ENCODE data around the gene AMBRA1.

AMBRA1 gene

DNA sequence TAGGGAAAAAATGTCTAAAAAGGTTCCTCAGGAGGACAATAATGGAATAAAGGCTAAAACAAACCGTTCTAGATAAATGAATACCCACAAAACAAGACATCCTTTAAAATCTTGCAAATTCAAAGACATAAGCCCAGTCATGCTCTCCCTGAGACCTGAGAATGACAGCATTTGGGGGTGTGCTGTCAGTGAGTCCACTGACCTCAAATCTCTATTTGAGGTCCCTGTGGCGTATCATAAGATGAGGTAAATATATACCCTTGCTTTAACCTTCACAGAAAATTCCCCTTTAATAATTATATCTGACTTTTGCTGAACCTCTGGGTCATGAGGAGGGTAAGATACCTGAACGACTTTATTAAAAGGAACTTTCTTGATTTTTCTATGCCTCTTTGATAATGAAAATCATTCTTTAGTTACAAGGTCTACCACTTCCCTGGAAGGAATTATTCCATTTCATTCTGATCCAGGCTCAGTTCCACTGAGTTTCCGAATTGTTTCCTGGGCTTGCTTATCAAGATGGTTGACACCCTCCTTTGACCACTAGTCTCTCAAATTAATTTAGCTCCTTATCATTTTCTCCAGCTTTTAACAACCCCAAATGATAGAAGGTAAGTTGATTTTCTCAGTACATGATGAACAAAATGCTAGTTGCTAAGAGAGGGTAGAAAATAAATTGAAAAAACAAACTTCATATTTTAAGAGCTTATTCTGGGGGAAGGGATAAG, 148.5 kb downstream of the AMBRA1 start:
- ATAC-seq: no peak
- TF ChIP-seq TOX (CRISPR knock-in tag; IDR thresholded peaks at IDR 0.05; ENCODE audit: borderline replicate concordance) (no peak), PPARA (CRISPR knock-in tag; IDR thresholded peaks at IDR 0.05; ENCODE audit: borderline replicate concordance) (no peak), ZNF70 (CRISPR knock-in tag; IDR thresholded peaks at IDR 0.05) (no peak), OSR1 (CRISPR knock-in tag; IDR thresholded peaks at IDR 0.05) (no peak), RARB (CRISPR knock-in tag; IDR thresholded peaks at IDR 0.05) (no peak), ZFP30 (CRISPR knock-in tag; IDR thresholded peaks at IDR 0.05) (no peak), ZFP3 (CRISPR knock-in tag; IDR thresholded peaks at IDR 0.05) (no peak), SNAI2 (CRISPR knock-in tag; IDR thresholded peaks at IDR 0.05) (no peak), GLIS3 (CRISPR knock-in tag; IDR thresholded peaks at IDR 0.05) (no peak)
- TF ChIP-seq, protein P1, sequence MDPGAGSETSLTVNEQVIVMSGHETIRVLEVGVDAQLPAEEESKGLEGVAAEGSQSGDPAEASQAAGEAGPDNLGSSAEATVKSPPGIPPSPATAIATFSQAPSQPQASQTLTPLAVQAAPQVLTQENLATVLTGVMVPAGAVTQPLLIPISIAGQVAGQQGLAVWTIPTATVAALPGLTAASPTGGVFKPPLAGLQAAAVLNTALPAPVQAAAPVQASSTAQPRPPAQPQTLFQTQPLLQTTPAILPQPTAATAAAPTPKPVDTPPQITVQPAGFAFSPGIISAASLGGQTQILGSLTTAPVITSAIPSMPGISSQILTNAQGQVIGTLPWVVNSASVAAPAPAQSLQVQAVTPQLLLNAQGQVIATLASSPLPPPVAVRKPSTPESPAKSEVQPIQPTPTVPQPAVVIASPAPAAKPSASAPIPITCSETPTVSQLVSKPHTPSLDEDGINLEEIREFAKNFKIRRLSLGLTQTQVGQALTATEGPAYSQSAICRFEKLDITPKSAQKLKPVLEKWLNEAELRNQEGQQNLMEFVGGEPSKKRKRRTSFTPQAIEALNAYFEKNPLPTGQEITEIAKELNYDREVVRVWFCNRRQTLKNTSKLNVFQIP (CRISPR knock-in tag; IDR thresholded peaks at IDR 0.05; ENCODE audit: borderline replicate concordance, low read depth): no peak
- TF ChIP-seq, protein P2, sequence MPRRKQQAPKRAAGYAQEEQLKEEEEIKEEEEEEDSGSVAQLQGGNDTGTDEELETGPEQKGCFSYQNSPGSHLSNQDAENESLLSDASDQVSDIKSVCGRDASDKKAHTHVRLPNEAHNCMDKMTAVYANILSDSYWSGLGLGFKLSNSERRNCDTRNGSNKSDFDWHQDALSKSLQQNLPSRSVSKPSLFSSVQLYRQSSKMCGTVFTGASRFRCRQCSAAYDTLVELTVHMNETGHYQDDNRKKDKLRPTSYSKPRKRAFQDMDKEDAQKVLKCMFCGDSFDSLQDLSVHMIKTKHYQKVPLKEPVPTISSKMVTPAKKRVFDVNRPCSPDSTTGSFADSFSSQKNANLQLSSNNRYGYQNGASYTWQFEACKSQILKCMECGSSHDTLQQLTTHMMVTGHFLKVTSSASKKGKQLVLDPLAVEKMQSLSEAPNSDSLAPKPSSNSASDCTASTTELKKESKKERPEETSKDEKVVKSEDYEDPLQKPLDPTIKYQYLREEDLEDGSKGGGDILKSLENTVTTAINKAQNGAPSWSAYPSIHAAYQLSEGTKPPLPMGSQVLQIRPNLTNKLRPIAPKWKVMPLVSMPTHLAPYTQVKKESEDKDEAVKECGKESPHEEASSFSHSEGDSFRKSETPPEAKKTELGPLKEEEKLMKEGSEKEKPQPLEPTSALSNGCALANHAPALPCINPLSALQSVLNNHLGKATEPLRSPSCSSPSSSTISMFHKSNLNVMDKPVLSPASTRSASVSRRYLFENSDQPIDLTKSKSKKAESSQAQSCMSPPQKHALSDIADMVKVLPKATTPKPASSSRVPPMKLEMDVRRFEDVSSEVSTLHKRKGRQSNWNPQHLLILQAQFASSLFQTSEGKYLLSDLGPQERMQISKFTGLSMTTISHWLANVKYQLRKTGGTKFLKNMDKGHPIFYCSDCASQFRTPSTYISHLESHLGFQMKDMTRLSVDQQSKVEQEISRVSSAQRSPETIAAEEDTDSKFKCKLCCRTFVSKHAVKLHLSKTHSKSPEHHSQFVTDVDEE (CRISPR knock-in tag; IDR thresholded peaks at IDR 0.05): no peak
- TF ChIP-seq, protein P3, sequence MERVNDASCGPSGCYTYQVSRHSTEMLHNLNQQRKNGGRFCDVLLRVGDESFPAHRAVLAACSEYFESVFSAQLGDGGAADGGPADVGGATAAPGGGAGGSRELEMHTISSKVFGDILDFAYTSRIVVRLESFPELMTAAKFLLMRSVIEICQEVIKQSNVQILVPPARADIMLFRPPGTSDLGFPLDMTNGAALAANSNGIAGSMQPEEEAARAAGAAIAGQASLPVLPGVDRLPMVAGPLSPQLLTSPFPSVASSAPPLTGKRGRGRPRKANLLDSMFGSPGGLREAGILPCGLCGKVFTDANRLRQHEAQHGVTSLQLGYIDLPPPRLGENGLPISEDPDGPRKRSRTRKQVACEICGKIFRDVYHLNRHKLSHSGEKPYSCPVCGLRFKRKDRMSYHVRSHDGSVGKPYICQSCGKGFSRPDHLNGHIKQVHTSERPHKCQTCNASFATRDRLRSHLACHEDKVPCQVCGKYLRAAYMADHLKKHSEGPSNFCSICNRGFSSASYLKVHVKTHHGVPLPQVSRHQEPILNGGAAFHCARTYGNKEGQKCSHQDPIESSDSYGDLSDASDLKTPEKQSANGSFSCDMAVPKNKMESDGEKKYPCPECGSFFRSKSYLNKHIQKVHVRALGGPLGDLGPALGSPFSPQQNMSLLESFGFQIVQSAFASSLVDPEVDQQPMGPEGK (CRISPR knock-in tag; IDR thresholded peaks at IDR 0.05; ENCODE audit: borderline replicate concordance): no peak
- TF ChIP-seq, protein P4, sequence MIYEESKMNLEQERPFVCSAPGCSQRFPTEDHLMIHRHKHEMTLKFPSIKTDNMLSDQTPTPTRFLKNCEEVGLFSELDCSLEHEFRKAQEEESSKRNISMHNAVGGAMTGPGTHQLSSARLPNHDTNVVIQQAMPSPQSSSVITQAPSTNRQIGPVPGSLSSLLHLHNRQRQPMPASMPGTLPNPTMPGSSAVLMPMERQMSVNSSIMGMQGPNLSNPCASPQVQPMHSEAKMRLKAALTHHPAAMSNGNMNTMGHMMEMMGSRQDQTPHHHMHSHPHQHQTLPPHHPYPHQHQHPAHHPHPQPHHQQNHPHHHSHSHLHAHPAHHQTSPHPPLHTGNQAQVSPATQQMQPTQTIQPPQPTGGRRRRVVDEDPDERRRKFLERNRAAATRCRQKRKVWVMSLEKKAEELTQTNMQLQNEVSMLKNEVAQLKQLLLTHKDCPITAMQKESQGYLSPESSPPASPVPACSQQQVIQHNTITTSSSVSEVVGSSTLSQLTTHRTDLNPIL (CRISPR knock-in tag; IDR thresholded peaks at IDR 0.05; ENCODE audit: low read depth): no peak
- TF ChIP-seq, protein P5, sequence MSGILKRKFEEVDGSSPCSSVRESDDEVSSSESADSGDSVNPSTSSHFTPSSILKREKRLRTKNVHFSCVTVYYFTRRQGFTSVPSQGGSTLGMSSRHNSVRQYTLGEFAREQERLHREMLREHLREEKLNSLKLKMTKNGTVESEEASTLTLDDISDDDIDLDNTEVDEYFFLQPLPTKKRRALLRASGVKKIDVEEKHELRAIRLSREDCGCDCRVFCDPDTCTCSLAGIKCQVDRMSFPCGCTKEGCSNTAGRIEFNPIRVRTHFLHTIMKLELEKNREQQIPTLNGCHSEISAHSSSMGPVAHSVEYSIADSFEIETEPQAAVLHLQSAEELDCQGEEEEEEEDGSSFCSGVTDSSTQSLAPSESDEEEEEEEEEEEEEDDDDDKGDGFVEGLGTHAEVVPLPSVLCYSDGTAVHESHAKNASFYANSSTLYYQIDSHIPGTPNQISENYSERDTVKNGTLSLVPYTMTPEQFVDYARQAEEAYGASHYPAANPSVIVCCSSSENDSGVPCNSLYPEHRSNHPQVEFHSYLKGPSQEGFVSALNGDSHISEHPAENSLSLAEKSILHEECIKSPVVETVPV (CRISPR knock-in tag; IDR thresholded peaks at IDR 0.05): no peak

DNA sequence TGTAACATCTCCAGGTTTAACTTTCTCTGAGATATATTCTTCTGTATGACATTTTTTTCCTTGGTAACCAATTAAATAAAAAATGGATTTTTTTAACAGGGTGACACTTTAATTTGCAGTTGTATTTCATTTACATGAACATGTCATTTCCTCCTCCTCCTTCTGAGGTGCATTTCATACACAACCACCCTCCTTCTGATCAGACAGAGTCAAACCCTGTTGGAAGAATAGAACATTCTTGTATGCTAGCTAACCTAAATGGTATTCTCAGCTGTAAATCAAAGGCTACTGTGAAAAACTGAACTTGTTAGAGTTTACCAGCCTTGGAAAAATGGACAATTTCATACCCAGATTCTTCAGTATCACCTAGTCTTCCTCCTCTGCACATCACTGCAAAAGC, 149.5 kb downstream of the AMBRA1 start:
- ATAC-seq: no peak

DNA sequence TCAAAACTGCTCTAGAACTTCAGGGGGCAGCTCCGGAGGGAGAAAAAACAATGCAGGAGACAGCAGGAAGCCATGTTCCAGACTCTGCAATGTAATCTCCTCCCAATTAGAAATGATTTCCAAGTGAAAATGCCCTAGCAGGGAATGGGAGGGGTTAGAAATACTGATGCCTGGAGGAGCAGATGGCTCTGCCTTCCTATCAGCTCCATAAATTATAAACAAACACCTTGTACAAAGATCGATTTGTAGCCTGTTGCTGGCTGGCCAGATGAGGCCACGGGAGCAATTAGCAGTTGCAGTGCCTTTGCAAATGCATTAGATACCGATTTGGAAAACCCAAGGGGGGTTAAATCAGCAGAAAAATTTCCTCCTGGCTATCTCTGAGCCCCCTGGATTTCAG, 155.6 kb downstream of the AMBRA1 start:
- no peak for ATAC-seq
- TF ChIP-seq BACH2 (CRISPR knock-in tag; IDR thresholded peaks at IDR 0.05; ENCODE audit: borderline replicate concordance) (no peak), ESRRG (CRISPR knock-in tag; IDR thresholded peaks at IDR 0.05) (no peak), ARNTL (CRISPR knock-in tag; IDR thresholded peaks at IDR 0.05; ENCODE audit: borderline replicate concordance, low read depth) (no peak), ZC3H10 (CRISPR knock-in tag; IDR thresholded peaks at IDR 0.05) (no peak), ZFP3 (CRISPR knock-in tag; IDR thresholded peaks at IDR 0.05) (no peak), GLIS3 (CRISPR knock-in tag; IDR thresholded peaks at IDR 0.05) (no peak), ZNF70 (CRISPR knock-in tag; IDR thresholded peaks at IDR 0.05) (no peak)
- TF ChIP-seq, protein P2 (CRISPR knock-in tag; IDR thresholded peaks at IDR 0.05): no peak
- TF ChIP-seq, protein P4 (CRISPR knock-in tag; IDR thresholded peaks at IDR 0.05; ENCODE audit: low read depth): no peak

More for the DNA sequence above, 149.5 kb downstream of the AMBRA1 start:
- TF ChIP-seq, protein P5 (CRISPR knock-in tag; IDR thresholded peaks at IDR 0.05): no peak
- TF ChIP-seq TCF4 (CRISPR knock-in tag; IDR thresholded peaks at IDR 0.05; ENCODE audit: borderline replicate concordance): no peak
- no peak for TF ChIP-seq RARB (CRISPR knock-in tag; IDR thresholded peaks at IDR 0.05)
- no peak for TF ChIP-seq ARNTL (CRISPR knock-in tag; IDR thresholded peaks at IDR 0.05; ENCODE audit: borderline replicate concordance, low read depth)
- no peak for TF ChIP-seq TOX (CRISPR knock-in tag; IDR thresholded peaks at IDR 0.05; ENCODE audit: borderline replicate concordance)
- no peak for TF ChIP-seq BACH2 (CRISPR knock-in tag; IDR thresholded peaks at IDR 0.05; ENCODE audit: borderline replicate concordance)
- TF ChIP-seq GLIS3 (CRISPR knock-in tag; IDR thresholded peaks at IDR 0.05): no peak

Measured in SK-N-SH treated with all-trans-retinoic acid at 6 μM for 48 hours (cell line).